ENCODE data around the gene MRPL33.

DNA sequence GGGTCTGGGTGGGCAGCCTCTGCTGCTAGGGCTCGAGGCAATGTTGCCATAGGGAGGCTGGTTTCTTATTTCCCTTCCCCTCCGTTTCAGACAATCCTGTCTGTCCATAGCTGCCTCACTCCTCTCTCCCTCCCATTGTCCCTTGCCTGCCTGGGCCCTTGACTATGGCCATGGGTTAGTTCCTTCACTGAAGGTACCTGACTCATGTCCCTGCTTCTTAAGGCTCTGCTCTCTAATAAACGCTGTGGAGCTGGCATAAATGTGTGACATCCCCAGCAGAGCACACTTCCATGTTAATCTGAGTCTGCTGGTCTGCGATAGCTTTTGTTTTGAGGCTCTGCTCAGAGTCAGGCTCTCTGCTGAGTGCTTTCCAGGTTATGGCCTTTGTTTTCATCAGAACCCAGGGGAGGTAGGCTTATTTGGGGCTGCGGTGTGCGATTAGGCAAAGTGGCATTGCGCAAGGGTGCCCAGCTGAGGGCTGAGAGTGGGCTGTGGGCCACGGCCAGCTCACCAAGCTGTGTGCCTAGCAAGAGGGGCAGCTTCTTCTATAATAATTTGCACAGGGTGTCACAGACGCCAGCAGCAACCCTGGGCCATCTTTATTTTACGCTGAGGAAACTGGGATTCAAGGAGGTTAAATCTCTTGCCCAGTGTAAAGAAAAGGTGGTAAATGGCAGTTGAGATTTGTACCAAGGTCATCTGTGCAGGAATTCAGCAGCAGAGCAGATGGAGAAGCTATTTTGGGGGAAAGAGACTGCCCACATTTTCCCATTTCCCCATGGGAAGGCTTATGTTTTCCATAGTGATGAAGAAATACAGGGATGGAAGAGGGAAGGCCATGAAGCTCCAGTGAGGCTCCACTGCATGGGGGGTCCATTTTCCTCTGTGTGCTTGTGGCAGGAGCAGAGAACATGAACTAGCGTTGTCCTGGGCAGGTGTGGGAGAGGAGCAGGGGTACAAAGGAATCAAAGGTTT lies 25.6 kb downstream of the MRPL33 start:
- TF ChIP-seq POLR2AphosphoS5 (IDR thresholded peaks at IDR 0.05; ENCODE audit: borderline replicate concordance, low read depth, low read length) (no peak), EZH2 (IDR thresholded peaks at IDR 0.05) (no peak)
